GM12878 (cell line): ENCODE data around the gene EFNA4. TPM values are rescaled to one million over a fixed set of nuclear protein-coding genes. Genes with fewer than 3 reads are reported as not detected.

Source experiments
- ATAC-seq: fragments of 200-7000 bp; cut with Tn5 transposase; 3 replicates; pipeline ENCODE4 v1.9.1; 2020; ENCODE audit warnings: mild to moderate bottlenecking, moderate library complexity
- BruUV-seq: library from RNA; stranded (reverse); fragments of 400-500 nt; replicated peaks from 2 replicates; lab custom pipeline; 2021; lab: Mats Ljungman, UMichigan
- CTCF ChIA-PET: fragments of 300-600 bp; sonication (Branson Sonifier 250); formaldehyde crosslinking; extraction: SDS; loops from one replicate; lab custom pipeline; 2021; ENCODE audit warnings: inconsistent platforms; lab: Yijun Ruan, JAX
- POLR2A ChIA-PET: fragments of 350-600 bp; formaldehyde crosslinking; extraction: SDS; loops from one replicate; lab custom pipeline; 2021; ENCODE audit warnings: inconsistent platforms; lab: Charles Lee
- RAD21 ChIA-PET: fragments of 300-600 bp; sonication (Branson Sonifier 250); formaldehyde crosslinking; loops from one replicate; lab custom pipeline; 2023; ENCODE audit warnings: antibody characterized with exemption; ENCODE audit not compliant: unreplicated experiment; lab: Charles Lee
- SMC1A ChIA-PET: fragments of 300-600 bp; sonication (Branson Sonifier 250); formaldehyde crosslinking; loops from one replicate; lab custom pipeline; 2023; ENCODE audit not compliant: unreplicated experiment, uncharacterized antibody; lab: Charles Lee
- DNase-seq: peaks from one replicate; pipeline ENCODE4 v3.0.0-alpha.2; 2011; ENCODE audit warnings: low read depth, low spot score
- FAIRE-seq: peaks from 3 replicates; lab custom pipeline; 2011; peaks lifted over from hg19 to GRCh38; lab: Jason Lieb, UNC
- H2AFZ ChIP-seq: 2 replicates; pipeline ENCODE4 v1.6.0; 2011; ENCODE audit warnings: low read depth, low read length, control low read depth; ENCODE audit not compliant: control insufficient read depth
- H3K27ac ChIP-seq: 2 replicates; pipeline ENCODE4 v1.5.1; 2011; ENCODE audit warnings: control low read depth; ENCODE audit not compliant: control insufficient read depth, insufficient read depth
- H3K27me3 ChIP-seq, 2 experiments: replicated peaks in 1 of 2; 2 replicates each; pipeline versions ENCODE4 v1.6.0 to v1.6.1; 2011; ENCODE audit warnings: low read length in 1 of 2; ENCODE audit not compliant: control insufficient read depth in 2 of 2, insufficient read depth in 2 of 2
- H3K36me3 ChIP-seq, 2 experiments: 2 replicates each; pipeline ENCODE4 v1.5.1; 2011; ENCODE audit warnings: low read length in 1 of 2; ENCODE audit not compliant: control insufficient read depth in 2 of 2, insufficient read depth in 2 of 2
- H3K4me1 ChIP-seq: 2 replicates; pipeline ENCODE4 v1.6.1; 2011; ENCODE audit warnings: mild to moderate bottlenecking, low read length, moderate library complexity, mixed read lengths; ENCODE audit not compliant: control insufficient read depth, insufficient read depth
- H3K4me2 ChIP-seq: 2 replicates; pipeline ENCODE4 v1.6.0; 2011; ENCODE audit warnings: control low read depth; ENCODE audit not compliant: control insufficient read depth, insufficient read depth
- H3K4me3 ChIP-seq: fragments of 200-600 bp; sonication (generic); 2 replicates; pipeline ENCODE4 v1.5.1; 2016
- H3K79me2 ChIP-seq: 2 replicates; pipeline ENCODE4 v1.6.0; 2011; ENCODE audit warnings: low read length; ENCODE audit not compliant: control insufficient read depth, insufficient read depth
- H3K9ac ChIP-seq: 2 replicates; pipeline ENCODE4 v1.8.0; 2011; ENCODE audit warnings: low read length, control low read depth, mixed read lengths; ENCODE audit not compliant: control insufficient read depth, insufficient read depth
- H3K9me3 ChIP-seq: replicated peaks from 3 replicates; pipeline ENCODE4 v1.5.1; 2011; ENCODE audit warnings: mild to moderate bottlenecking, low read length; ENCODE audit not compliant: control insufficient read depth, insufficient read depth
- H4K20me1 ChIP-seq: 2 replicates; pipeline ENCODE4 v1.6.0; 2011; ENCODE audit not compliant: control insufficient read depth, insufficient read depth
- BMI1 ChIP-seq: fragments of 450-650 bp; IDR thresholded peaks from 2 replicates; pipeline ENCODE4 v1.6.1; 2016; ENCODE audit warnings: mild to moderate bottlenecking, moderate library complexity, borderline replicate concordance
- CBFB ChIP-seq: IDR thresholded peaks from 2 replicates; pipeline ENCODE4 v1.6.1; 2016; ENCODE audit warnings: antibody characterized with exemption, low read depth
- CHD4 ChIP-seq: fragments of 200-600 bp; sonication (generic); IDR thresholded peaks from 2 replicates; pipeline ENCODE4 v1.6.1; 2016; ENCODE audit warnings: mild to moderate bottlenecking
- EGR1 ChIP-seq, 2 experiments: IDR thresholded peaks; 1 replicate in 1 of 2; 2 replicates in 1 of 2; pipeline ENCODE4 v1.6.1; 2011 to 2012; ENCODE audit warnings: low read depth in 2 of 2, low read length in 2 of 2, borderline replicate concordance in 1 of 2, mild to moderate bottlenecking in 1 of 2, moderate library complexity in 1 of 2
- EZH2 ChIP-seq: IDR thresholded peaks from 2 replicates; pipeline ENCODE4 v1.6.1; 2012; ENCODE audit warnings: low read depth, mild to moderate bottlenecking, control low read depth, inconsistent platforms, low read length, borderline replicate concordance; ENCODE audit not compliant: control insufficient read depth
- GATAD2B ChIP-seq: fragments of 450-650 bp; conservative IDR thresholded peaks from 2 replicates; pipeline ENCODE4 v1.6.1; 2017; ENCODE audit warnings: low read depth, mild to moderate bottlenecking, moderate library complexity
- HDGF ChIP-seq: fragments of 450-650 bp; IDR thresholded peaks from 2 replicates; pipeline ENCODE4 v1.6.1; 2016; ENCODE audit warnings: antibody characterized with exemption
- IKZF1 ChIP-seq: fragments of 450-650 bp; conservative IDR thresholded peaks from 2 replicates; pipeline ENCODE4 v1.6.1; 2017; ENCODE audit warnings: antibody characterized with exemption, mild to moderate bottlenecking
- MXI1 ChIP-seq: fragments of 150-350 bp; IDR thresholded peaks from 2 replicates; pipeline ENCODE4 v1.6.1; 2011; ENCODE audit warnings: low read depth, mild to moderate bottlenecking, inconsistent platforms, low read length, improper control_type of control experiment
- NBN ChIP-seq: fragments of 450-650 bp; IDR thresholded peaks from 2 replicates; pipeline ENCODE4 v1.6.1; 2016
- POLR2AphosphoS2 ChIP-seq: IDR thresholded peaks from 2 replicates; pipeline ENCODE4 v1.6.1; 2011; ENCODE audit warnings: low read depth, mild to moderate bottlenecking, low read length, improper control_type of control experiment, moderate library complexity
- RAD51 ChIP-seq: fragments of 450-650 bp; IDR thresholded peaks from 2 replicates; pipeline ENCODE4 v1.6.1; 2016; ENCODE audit warnings: moderate library complexity, mild to moderate bottlenecking, inconsistent platforms
- RBBP5 ChIP-seq: fragments of 200-600 bp; sonication (generic); conservative IDR thresholded peaks from 2 replicates; pipeline ENCODE4 v1.6.1; 2016
- SUZ12 ChIP-seq: fragments of 200-600 bp; sonication (generic); IDR thresholded peaks from one replicate; pipeline ENCODE4 v1.6.1; 2018; ENCODE audit warnings: antibody characterized with exemption, mild to moderate bottlenecking; ENCODE audit not compliant: unreplicated experiment
- ZNF622 ChIP-seq: fragments of 450-650 bp; IDR thresholded peaks from 2 replicates; pipeline ENCODE4 v1.6.1; 2017; ENCODE audit warnings: mild to moderate bottlenecking, inconsistent platforms
- ZNF687 ChIP-seq: fragments of 450-650 bp; IDR thresholded peaks from 2 replicates; pipeline ENCODE4 v1.6.1; 2017; ENCODE audit warnings: mild to moderate bottlenecking, moderate library complexity
- WGBS: methylation state at CpG from one replicate; pipeline ENCODE4 v1.1.6; 2016; ENCODE audit warnings: low lambda C conversion rate; ENCODE audit not compliant: insufficient replicate concordance, insufficient coverage; ENCODE audit errors: missing lambda C conversion rate; 5-methylcytosine and 5-hydroxymethylcytosine counted together
- in situ Hi-C: fragments of 300-500 bp; cut with MboI; formaldehyde crosslinking; loops from 9 replicates; pipeline ENCODE4 v1.14.3; 2018; ENCODE audit warnings: mixed read lengths
- intact Hi-C: fragments of 100-400 bp; cut with micrococcal nuclease; formaldehyde crosslinking; loops from one replicate; pipeline ENCODE4 v1.14.2; 2022; ENCODE audit not compliant: unreplicated experiment
- polyA plus RNA-seq, 11 experiments: library from polyadenylated mRNA; depleted of rRNA in 4 of 11; unstranded in 6 of 11; stranded (reverse) in 5 of 11; fragments of >200 nt; fragmentation: Nextera tagmentation in 4 of 11; fragmentation: Illumina TruSeq in 1 of 11; extraction: Ambion mirVana in 4 of 11; extraction: Trizol in 1 of 11; gene quantifications; 1 replicate in 1 of 11; 2 replicates in 10 of 11; pipeline versions ENCODE4 v1.2.1 to v1.2.3, GENCODE V29; 2011 to 2016; ENCODE audit warnings: inconsistent platforms in 2 of 11, missing spikeins in 2 of 11, low read depth in 1 of 11
- total RNA-seq, 4 experiments: library from RNA; depleted of rRNA in 3 of 4; stranded (reverse); fragments of >200 nt in 3 of 4; fragmentation: Illumina TruSeq in 1 of 4; extraction: Trizol in 1 of 4; gene quantifications; 2 replicates each; pipeline versions ENCODE4 v1.2.1 to v1.2.3, GENCODE V29; 2013 to 2021

The EFNA4 gene
- total and polyA plus RNA-seq, 10 of the 15 experiments (the other 5 are each of a cell fraction or from before 2014, with no cell fraction given), result 0.52 to 14.1 (median 4.8) TPM

GRCh38 chr1:155081472-155082300, 18.1 kb downstream of the EFNA4 start:
- H3K36me3 ChIP-seq, result no peaks in the 10 kb centered on the region
- H2AFZ ChIP-seq, result no peak overlapping the region
- no peak overlapping the region for H3K9ac ChIP-seq
- H3K4me3 ChIP-seq, result 0 out of 2 replicates have a peak overlapping the region, but pooled peaks have one; percentile 0
- H3K27me3 ChIP-seq, result peaks cover 23 to 26% of the 10 kb centered on the region in 2 experiments
- FAIRE-seq (no peak), ATAC-seq (no peak), DNase-seq (no peak)
- WGBS, result 3% methylated on average over 63 of the region's 68 CpGs
- H3K9me3 ChIP-seq, result no peaks in the 10 kb centered on the region
- ChIA-PET POLR2A (no interaction called here), CTCF (interaction anchor here (0.6 to 5.5 kb wide), 6 partner anchors 10 to 91 kb away, joined by 3 to 195 read pairs (median 4); partner anchors contain the start of genes EFNA4 and KRTCAP2), SMC1A (interaction anchor here (0.9 to 1.7 kb wide), 3 partner anchors 18 to 27 kb away, joined by 4 to 8 read pairs (median 4); partner anchors contain the start of gene EFNA4), RAD21 (interaction anchor here (1.6 kb wide), 2 partner anchors 17 to 18 kb away, joined by 3 to 6 read pairs; partner anchors contain the start of gene EFNA4)
- intact Hi-C loops, result loop anchor here (10.0 kb wide), 1 partner anchor 597 kb away; no protein-coding TSS in a partner anchor
- peaks cover 42% of the 10 kb centered on the region for H3K4me1 ChIP-seq
- peak overlapping the region; percentile 65 for H3K4me2 ChIP-seq
- H3K79me2 ChIP-seq, result no peaks in the 10 kb centered on the region
- no TSS peak for BruUV-seq
- no peak overlapping the region for H3K27ac ChIP-seq
- in situ Hi-C loops, result no loop called here
- no peaks in the 10 kb centered on the region for H4K20me1 ChIP-seq
- TF ChIP-seq BMI1 (no peak), GATAD2B (no peak), ZNF687 (0 out of 2 replicates have a peak, but pooled peaks have one; percentile 36), NBN (0 out of 2 replicates have a peak, but pooled peaks have one; percentile 20), ZNF622 (no peak), EGR1 (IDR thresholded peaks at IDR 0.05; ENCODE audit: borderline replicate concordance in 1 of 2, low read depth in 2 of 2, low read length in 2 of 2) (no peak), HDGF (peak; percentile 48; the same call in 1 of the 2 replicates), RAD51 (no peak), MXI1 (no peak), CBFB (no peak), POLR2AphosphoS2 (no peak), IKZF1 (no peak), CHD4 (no peak), SUZ12 (peak; percentile 43), EZH2 (peak; percentile 97; the same call in 1 of the 2 replicates), RBBP5 (no peak)
